CD4-positive, alpha-beta T cell treated with Interleukin-15 for 4 hours (primary cell): ENCODE results near the gene NOPCHAP1.
A peak's percentile ranks its signal among the peaks of the same experiment; 100 is the strongest.
"Not testable (repeated sequence)": the region's sequence is repeated elsewhere in the genome, so short reads cannot be mapped to it uniquely, and the experiment has no call there.

Source experiments
- DNase-seq: peaks from one replicate; pipeline ENCODE4 v3.0.0-alpha.2; 2020; ENCODE audit warnings: low spot score

Gene NOPCHAP1, protein sequence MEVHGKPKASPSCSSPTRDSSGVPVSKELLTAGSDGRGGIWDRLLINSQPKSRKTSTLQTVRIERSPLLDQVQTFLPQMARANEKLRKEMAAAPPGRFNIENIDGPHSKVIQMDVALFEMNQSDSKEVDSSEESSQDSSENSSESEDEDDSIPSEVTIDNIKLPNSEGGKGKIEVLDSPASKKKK

DNA sequence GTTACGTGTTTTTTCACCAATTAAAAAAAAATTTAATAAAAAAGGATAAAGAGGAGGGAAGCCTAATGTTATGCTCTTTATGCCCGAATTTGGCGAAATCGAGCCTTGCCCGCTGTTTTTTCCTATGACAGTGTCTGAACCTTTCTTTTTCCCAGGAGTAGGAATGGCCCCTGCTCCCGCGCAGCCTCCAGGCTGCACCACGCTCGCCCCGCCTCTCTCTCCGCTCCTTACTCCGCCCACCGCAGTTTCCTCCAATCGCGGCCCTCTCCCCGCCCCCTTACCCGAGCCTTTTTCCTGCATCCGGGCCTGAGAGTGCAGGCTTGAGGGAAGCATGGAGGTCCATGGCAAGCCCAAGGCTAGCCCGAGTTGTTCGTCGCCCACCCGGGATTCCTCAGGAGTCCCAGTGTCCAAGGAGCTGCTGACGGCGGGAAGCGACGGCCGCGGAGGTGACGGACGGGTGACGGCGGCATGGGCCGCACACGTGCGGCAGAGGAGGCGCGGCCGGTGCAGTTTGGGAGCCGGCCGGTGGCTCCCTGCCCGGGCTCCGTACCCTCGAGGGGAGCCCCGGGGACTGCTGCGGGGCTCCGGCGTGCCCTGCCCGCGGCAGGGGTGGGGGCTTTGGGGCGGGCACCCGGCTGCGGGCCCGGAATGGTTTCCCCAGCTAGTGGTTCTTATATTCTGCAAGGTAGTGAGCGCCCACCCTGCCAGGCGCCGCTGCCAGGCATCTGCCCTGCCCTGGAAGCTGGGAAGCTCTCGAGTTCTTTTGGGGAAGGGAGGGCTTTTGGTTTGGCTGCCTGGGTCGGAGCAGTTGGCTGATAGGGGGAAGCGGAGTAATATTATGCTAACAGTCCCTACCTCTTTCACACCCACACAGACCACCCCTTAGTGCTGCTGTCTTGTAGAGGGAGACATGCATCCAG, at the start of gene NOPCHAP1:
Gene NOPCHAP1, plus strand, starts transcription at position 295 of the 920 bp plus-strand sequence. Its CDS starts 37 bp downstream, at position 332.
- DNase-seq = peak; percentile 78

- DNase-seq = no peak
Measured at GRCh38 chr12:104938371-104938770, 47.7 kb upstream of the NOPCHAP1 start.

GRCh38 chr12:104939089-104939488, 47.0 kb upstream of the NOPCHAP1 start:
- no peak for DNase-seq

DNA sequence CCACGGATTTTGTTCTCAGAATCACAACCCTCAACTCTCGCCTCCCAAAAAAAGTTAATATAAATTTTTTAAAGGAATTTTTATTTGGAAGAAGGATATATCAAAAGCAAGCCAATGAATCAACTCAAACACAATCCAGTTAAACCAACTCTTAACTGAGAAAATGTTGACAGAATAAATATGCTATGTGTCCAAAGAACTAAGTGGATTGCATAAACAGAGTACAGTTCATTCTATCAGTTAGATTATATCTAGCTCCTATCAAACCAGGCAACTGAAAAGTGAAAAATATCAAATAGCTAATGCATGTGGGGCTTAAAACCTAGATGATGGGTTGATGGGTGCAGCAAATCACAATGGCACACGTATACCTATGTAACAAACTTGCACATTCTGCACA, 44.7 kb upstream of the NOPCHAP1 start:
- no peak for DNase-seq

DNA sequence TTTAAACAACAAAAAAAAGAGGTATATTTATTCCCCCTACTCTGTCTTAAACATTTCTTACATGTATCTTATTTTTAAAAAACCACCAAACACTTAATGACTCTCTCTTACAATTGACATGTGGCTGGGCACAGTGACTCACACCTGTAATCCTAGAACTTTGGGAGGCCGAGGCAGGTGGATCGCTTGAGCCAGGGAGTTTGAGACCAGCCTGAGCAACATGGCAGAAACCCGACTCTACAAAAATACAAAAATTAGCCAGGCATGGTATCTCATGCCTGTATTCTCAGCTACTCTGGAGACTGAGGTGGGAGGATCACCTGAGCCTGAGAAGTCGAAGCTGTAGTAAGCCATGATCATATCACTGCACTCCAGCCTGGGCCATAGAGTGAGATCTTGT, 44.0 kb upstream of the NOPCHAP1 start:
- no peak for DNase-seq

- not testable (repeated sequence) for DNase-seq
Measured at GRCh38 chr12:104943401-104943800, 42.7 kb upstream of the NOPCHAP1 start.

DNA sequence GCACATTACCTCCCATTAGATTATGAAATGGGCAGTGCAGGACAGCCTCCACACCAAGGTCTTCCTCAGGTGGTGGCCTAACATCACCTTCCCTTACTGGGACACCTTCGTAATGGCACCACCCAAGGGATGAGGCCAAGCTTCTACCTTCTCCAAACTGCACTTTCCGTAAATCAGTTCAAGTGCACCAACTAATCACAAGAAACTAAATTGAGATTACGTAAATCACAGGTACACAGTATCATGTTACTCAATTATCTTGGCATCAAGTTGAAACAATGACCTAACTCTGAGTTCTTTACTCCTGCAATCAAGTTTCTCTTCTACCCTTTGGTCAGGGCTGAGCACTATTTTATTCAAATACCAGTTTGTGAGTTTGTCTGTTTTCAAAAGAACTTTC, 41.9 kb upstream of the NOPCHAP1 start:
- no peak for DNase-seq

DNA sequence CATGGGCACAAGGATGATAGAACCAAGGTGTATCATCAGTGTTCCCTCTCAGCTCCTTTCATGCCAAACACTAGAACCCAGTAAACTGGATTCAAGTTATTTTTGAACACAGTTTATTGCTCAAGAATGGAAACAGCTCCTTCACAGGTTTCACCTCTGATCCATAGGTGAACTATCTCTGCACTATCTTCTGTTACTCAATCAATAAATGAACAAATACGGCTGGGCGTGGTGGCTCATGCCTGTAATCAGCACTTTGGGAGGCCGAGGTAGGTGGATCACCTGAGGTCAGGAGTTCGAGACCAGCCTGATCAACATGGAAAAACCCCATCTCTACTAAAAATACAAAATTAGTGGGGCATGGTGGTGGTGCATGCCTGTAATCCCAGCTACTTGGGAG, 37.4 kb upstream of the NOPCHAP1 start:
- DNase-seq = not testable (repeated sequence)

- no peak for DNase-seq
Measured at GRCh38 chr12:104951759-104952509, 34.2 kb upstream of the NOPCHAP1 start.

DNA sequence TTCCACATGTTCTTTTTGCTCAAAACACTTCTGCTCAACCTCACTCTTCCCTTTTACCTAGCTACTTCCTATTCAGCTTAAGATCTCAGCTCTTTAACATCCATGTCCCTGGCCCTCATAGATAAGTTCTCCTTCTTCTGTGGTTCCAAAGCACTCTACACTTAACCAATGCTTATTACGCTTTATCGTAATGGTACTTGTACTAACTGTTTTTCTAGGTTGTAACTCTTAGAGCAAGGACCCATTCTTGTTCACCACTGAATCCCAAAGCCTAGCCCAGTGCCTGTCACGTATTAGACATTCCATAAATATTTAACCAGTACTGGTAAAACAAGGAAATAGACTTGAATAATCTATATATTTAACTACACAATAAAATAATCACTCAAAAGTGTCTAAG, 33.3 kb upstream of the NOPCHAP1 start:
- no peak for DNase-seq

- no peak for DNase-seq
Measured at GRCh38 chr12:104953323-104953722, 32.8 kb upstream of the NOPCHAP1 start.

DNA sequence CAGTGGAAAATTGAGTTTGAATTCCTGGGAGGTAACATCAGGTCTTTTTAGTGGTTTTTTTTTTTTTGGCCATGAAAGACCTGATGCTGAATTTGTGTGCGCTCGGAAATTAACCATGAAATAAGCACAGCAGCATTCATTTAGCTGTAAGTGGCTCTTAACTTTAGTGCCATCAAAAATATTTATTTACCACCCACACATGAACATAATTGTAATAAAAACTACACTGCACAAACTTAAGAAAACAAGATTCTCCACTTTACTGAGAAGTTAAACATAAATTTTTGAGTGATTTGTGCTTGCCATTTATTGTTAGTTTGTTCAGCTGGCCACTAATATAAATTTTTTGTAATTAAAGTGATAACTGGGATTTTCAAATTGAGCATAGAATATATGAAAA, 30.4 kb upstream of the NOPCHAP1 start:
- no peak for DNase-seq

GRCh38 chr12:104956870-104957718, 29.0 kb upstream of the NOPCHAP1 start:
- no peak for DNase-seq

- DNase-seq = peak; percentile 10
Measured at GRCh38 chr12:104957719-104958000, 28.5 kb upstream of the NOPCHAP1 start.

GRCh38 chr12:104958001-104958804, 27.9 kb upstream of the NOPCHAP1 start, which contains the start of gene SLC41A2:
SLC41A2 (minus strand) TSS chr12:104958290; CDS start chr12:104928527, 29,763 bp downstream.
- DNase-seq = peak; percentile 84

- DNase-seq = no peak
Measured at GRCh38 chr12:104958805-104959334, 27.2 kb upstream of the NOPCHAP1 start.

DNA sequence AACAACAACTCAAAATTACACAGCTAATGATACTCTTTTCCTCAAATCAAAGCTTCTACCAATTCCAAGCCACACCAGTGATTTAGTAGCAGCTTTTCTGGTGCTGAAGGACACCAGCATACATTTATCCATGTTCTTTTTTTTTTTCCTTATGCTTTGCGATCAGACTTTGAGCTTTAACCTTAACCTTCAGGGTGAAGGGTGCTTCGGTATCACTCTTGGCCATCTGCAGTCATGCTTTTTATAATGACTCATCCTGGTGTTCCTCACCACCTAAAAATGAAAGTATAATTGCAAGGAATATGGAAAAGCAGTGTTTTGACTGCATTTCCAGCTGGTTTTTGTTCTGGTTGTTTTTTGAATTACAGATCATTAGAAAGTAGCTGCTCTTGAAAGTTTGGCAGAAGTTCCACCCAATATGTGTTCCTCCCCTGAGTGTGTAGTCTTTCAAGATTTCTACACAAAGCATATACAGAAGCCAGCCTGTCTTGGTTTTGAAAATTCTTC, 26.7 kb upstream of the NOPCHAP1 start:
- no peak for DNase-seq

- no peak for DNase-seq
Measured at GRCh38 chr12:104960464-104960863, 25.7 kb upstream of the NOPCHAP1 start.

DNA sequence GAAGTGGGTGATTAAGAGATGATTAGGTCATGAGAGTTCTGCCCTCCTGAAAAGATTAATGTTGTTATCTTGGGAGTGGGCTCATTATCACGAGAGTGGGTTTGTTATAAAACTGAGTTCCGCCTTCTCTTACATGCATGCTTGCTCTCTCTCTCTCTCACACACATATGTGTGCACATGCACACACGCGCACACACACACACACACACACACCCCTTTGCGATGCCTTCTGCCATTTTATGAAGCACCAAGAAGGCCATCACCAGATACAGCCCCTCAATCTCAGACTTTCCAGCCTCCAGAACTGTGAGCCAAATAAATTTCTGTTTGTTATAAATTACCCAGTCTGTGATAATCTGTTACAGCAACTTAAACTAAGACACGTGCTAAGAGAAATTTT, 22.4 kb upstream of the NOPCHAP1 start:
- no peak for DNase-seq

DNA sequence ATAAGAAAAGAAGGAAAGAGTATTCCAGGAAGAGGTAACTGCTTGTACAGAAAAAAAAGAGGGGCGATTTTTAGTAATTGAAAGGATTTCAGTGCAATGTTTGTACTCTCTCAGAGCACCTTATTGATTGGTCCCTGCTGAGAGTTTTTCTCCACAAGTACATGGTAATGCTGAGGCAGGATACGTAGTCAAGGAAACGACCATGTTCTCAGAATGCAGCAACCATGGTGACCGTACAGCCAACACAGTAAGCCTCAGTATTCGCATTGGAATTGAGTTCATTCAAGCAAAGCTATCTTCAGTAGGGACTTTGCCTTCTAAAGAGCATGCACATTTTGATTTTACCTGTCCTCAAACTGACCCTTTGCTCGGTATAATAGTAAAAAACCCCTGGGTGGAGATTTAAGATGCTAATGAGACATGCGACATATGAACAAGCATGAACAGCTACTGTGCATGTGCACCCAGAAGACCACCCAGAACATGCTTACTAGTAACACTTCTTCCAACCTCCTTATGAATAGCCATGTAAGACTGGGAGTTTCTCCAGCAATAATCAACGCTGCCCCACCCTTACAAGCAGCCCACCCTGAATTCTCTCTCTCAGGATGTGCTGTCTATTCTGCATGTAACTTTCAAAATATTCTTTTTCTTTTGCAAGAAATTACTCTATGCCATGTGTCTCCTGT, 21.8 kb upstream of the NOPCHAP1 start:
- DNase-seq = no peak
